Muscle of back (tissue), 11 donors: Measurements from ENCODE around the gene LALBA. TPM values are rescaled to one million over a fixed set of nuclear protein-coding genes. Genes with fewer than 3 reads are reported as not detected.
"Not testable (repeated sequence)": the region's sequence is repeated elsewhere in the genome, so short reads cannot be mapped to it uniquely, and the experiment has no call there.

Source experiments
- DNase-seq, 3 donors: peaks; one replicate each; pipeline versions ENCODE4 v3.0.0 to v3.0.0-alpha.2; 2013
- polyA plus RNA-seq, 10 donors: library from polyadenylated mRNA; unstranded; fragments of 120-200 nt; gene quantifications; one replicate each; pipeline ENCODE4 v1.2.1, GENCODE V29; 2013; ENCODE audit not compliant: insufficient read length in 10 of 10

LALBA gene
- polyA plus RNA-seq, 10 donors: not detected

GRCh38 chr12:48532601-48533000 lies 37.2 kb downstream of the LALBA start:
- no peak for DNase-seq

- DNase-seq: no peak
Observed at GRCh38 chr12:48527891-48528670, 41.8 kb downstream of the LALBA start.

- no peak for DNase-seq
Observed at GRCh38 chr12:48525332-48525731, 44.5 kb downstream of the LALBA start, which contains the start of gene OR8S1. Gene OR8S1, plus strand, starts transcription at chr12:48525632. Its CDS starts 0 bp downstream, at chr12:48525632.

GRCh38 chr12:48520381-48520780 lies 49.5 kb downstream of the LALBA start:
- not testable (repeated sequence) for DNase-seq

Other genes with a start within 250 kb of the LALBA start
- gene ZNF641, start 219.1 kb downstream of the LALBA start, polyA plus RNA-seq: 10 to 100 TPM; 12.8 to 21.8 (median 14.4) TPM
- gene ANP32D, start 97.5 kb downstream of the LALBA start, polyA plus RNA-seq: not detected
- gene C12orf54, start 87.5 kb downstream of the LALBA start, polyA plus RNA-seq: under 1 TPM in 6 of 10 donors, not detected in 4; 0.29 to 0.60 (median 0.43) TPM
- not detected for gene OR8S1, start 44.4 kb downstream of the LALBA start, polyA plus RNA-seq
- gene KANSL2, start 112.2 kb upstream of the LALBA start, polyA plus RNA-seq: 10 to 100 TPM; 26.0 to 40.2 (median 34.1) TPM
- 10 to 100 TPM; 12.5 to 22.9 (median 18.9) TPM for gene CCNT1, start 146.7 kb upstream of the LALBA start, polyA plus RNA-seq
- 10 to 100 TPM; 30.4 to 53.5 (median 38.0) TPM for gene ADCY6, start 219.0 kb upstream of the LALBA start, polyA plus RNA-seq
- 10 to 100 TPM; 13.4 to 27.0 (median 15.6) TPM for gene CACNB3, start 248.4 kb upstream of the LALBA start, polyA plus RNA-seq